Measurements from ENCODE around the gene PSMG2. TPM values are rescaled to one million over a fixed set of nuclear protein-coding genes. Genes with fewer than 3 reads are reported as not detected.

Gene PSMG2
- total and polyA plus RNA-seq, 10 of the 15 experiments (the other 5 are each of a cell fraction or from before 2014, with no cell fraction given) = 88.5 to 268 (median 116) TPM

DNA sequence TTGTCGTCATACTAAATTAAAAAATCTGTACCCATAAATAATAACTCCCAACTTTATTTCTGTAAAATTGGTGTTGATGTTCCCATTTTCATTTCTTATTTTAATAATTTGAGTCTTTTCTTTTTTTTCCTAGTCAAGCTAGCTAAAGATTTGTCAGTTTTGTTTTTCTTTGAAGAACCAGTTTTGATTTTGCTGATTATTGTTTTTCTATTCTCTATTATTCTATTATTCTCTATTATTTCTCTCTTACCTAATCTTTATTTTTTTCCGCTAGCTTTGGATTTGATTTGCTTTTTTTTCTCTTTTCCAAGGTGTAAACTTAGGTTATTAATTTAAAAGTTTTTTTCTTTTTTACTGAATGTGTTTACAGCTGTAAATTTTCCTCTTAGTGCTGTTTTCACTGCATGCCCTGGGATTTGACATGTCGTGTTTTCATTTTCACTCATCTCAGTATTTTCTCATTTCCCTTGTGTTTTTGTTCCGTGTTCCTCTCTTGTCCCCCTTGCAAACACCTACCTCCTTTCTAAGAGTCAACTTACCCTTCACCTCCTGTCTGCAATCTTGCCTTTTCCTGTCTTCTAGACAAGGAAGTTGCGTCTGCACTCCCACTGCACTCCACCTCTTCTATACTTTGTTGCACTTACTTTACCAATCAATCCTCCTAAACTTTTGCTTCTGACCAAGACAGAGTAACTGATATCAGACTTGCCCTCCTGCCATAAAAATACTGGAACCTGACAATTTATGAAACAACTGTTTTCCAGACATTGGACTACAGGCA, 18.8 kb downstream of the PSMG2 start:
- Histone ChIP-seq H3K4me3 (no peak overlapping the region), H2AFZ (ENCODE audit: control insufficient read depth, low read depth, low read length) (no peak overlapping the region), H3K9me3 (replicated peaks; ENCODE audit: control insufficient read depth, insufficient read depth, low read length) (no peaks in the 10 kb centered on the region), H3K4me2 (ENCODE audit: control insufficient read depth, insufficient read depth) (no peak overlapping the region), H4K20me1 (ENCODE audit: control insufficient read depth, insufficient read depth) (no peaks in the 10 kb centered on the region), H3K79me2 (ENCODE audit: control insufficient read depth, insufficient read depth, low read length) (no peaks in the 10 kb centered on the region), H3K27me3 (replicated peaks in 1 of 2; ENCODE audit: control insufficient read depth in 2 of 2, insufficient read depth in 2 of 2, low read length in 1 of 2) (no peaks in the 10 kb centered on the region), H3K9ac (ENCODE audit: control insufficient read depth, insufficient read depth, low read length) (no peak overlapping the region), H3K36me3 (ENCODE audit: control insufficient read depth in 2 of 2, insufficient read depth in 2 of 2, low read length in 1 of 2) (peaks cover 4 to 44% of the 10 kb centered on the region in 2 experiments), H3K4me1 (ENCODE audit: control insufficient read depth, insufficient read depth, low read length) (no peaks in the 10 kb centered on the region), H3K27ac (ENCODE audit: control insufficient read depth, insufficient read depth) (no peak overlapping the region; the same call in 1 of the 2 replicates)
- 51% methylated on average over 5 of the region's 5 CpGs for WGBS (ENCODE audit: insufficient coverage, insufficient replicate concordance, low lambda C conversion rate, missing lambda C conversion rate)
- CTCF ChIA-PET = interaction anchor here (1.1 to 6.0 kb wide), 5 partner anchors 16 to 213 kb away, joined by 3 to 70 read pairs (median 4); no protein-coding TSS in a partner anchor
- RAD21 ChIA-PET (ENCODE audit: unreplicated experiment) = interaction anchor here (1.4 to 1.5 kb wide), 2 partner anchors 213 kb away, joined by 3 to 5 read pairs; no protein-coding TSS in a partner anchor
- in situ Hi-C loops (cut with MboI) (no loop called here), intact Hi-C loops (cut with micrococcal nuclease; ENCODE audit: unreplicated experiment) (loop anchor here (10.0 kb wide), 1 partner anchor 433 kb away; no protein-coding TSS in a partner anchor)
- BruUV-seq (replicated peaks) = no TSS peak
- FAIRE-seq (no peak), DNase-seq (ENCODE audit: low read depth, low spot score) (no peak), ATAC-seq (no peak)
- POLR2A ChIA-PET = no interaction called here
- SMC1A ChIA-PET (ENCODE audit: uncharacterized antibody, unreplicated experiment) = interaction anchor here (1.2 to 1.6 kb wide), 2 partner anchors 170 to 213 kb away, joined by 4 read pairs; no protein-coding TSS in a partner anchor
- TF ChIP-seq, protein P1, sequence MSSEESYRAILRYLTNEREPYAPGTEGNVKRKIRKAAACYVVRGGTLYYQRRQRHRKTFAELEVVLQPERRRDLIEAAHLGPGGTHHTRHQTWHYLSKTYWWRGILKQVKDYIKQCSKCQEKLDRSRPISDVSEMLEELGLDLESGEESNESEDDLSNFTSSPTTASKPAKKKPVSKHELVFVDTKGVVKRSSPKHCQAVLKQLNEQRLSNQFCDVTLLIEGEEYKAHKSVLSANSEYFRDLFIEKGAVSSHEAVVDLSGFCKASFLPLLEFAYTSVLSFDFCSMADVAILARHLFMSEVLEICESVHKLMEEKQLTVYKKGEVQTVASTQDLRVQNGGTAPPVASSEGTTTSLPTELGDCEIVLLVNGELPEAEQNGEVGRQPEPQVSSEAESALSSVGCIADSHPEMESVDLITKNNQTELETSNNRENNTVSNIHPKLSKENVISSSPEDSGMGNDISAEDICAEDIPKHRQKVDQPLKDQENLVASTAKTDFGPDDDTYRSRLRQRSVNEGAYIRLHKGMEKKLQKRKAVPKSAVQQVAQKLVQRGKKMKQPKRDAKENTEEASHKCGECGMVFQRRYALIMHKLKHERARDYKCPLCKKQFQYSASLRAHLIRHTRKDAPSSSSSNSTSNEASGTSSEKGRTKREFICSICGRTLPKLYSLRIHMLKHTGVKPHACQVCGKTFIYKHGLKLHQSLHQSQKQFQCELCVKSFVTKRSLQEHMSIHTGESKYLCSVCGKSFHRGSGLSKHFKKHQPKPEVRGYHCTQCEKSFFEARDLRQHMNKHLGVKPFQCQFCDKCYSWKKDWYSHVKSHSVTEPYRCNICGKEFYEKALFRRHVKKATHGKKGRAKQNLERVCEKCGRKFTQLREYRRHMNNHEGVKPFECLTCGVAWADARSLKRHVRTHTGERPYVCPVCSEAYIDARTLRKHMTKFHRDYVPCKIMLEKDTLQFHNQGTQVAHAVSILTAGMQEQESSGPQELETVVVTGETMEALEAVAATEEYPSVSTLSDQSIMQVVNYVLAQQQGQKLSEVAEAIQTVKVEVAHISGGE (CRISPR knock-in tag; IDR thresholded peaks at IDR 0.05) = no peak
- TF ChIP-seq CBFB (IDR thresholded peaks at IDR 0.05; ENCODE audit: low read depth) (no peak), SIN3A (IDR thresholded peaks at IDR 0.05; ENCODE audit: low read depth, low read length) (no peak), NFYB (IDR thresholded peaks at IDR 0.05; ENCODE audit: insufficient read depth, low read depth, low read length) (no peak), SMC3 (IDR thresholded peaks at IDR 0.05; ENCODE audit: borderline replicate concordance, low read length) (no peak), POLR2AphosphoS5 (IDR thresholded peaks at IDR 0.05; ENCODE audit: low read length) (no peak), BMI1 (IDR thresholded peaks at IDR 0.05; ENCODE audit: borderline replicate concordance) (no peak), MYB (IDR thresholded peaks at IDR 0.05; ENCODE audit: borderline replicate concordance, low read depth, low read length) (no peak), NBN (IDR thresholded peaks at IDR 0.05) (no peak), TCF12 (IDR thresholded peaks at IDR 0.05; ENCODE audit: low read depth, low read length) (no peak)
- TF ChIP-seq, protein P2, sequence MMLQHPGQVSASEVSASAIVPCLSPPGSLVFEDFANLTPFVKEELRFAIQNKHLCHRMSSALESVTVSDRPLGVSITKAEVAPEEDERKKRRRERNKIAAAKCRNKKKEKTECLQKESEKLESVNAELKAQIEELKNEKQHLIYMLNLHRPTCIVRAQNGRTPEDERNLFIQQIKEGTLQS (IDR thresholded peaks at IDR 0.05; ENCODE audit: borderline replicate concordance, extremely low read depth, low read depth, low read length) = no peak
- TF ChIP-seq, protein P3, sequence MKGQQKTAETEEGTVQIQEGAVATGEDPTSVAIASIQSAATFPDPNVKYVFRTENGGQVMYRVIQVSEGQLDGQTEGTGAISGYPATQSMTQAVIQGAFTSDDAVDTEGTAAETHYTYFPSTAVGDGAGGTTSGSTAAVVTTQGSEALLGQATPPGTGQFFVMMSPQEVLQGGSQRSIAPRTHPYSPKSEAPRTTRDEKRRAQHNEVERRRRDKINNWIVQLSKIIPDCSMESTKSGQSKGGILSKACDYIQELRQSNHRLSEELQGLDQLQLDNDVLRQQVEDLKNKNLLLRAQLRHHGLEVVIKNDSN (IDR thresholded peaks at IDR 0.05; ENCODE audit: borderline replicate concordance, extremely low read length, insufficient read depth, low read depth, low read length) = no peak
- TF ChIP-seq, protein P4, sequence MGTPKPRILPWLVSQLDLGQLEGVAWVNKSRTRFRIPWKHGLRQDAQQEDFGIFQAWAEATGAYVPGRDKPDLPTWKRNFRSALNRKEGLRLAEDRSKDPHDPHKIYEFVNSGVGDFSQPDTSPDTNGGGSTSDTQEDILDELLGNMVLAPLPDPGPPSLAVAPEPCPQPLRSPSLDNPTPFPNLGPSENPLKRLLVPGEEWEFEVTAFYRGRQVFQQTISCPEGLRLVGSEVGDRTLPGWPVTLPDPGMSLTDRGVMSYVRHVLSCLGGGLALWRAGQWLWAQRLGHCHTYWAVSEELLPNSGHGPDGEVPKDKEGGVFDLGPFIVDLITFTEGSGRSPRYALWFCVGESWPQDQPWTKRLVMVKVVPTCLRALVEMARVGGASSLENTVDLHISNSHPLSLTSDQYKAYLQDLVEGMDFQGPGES (IDR thresholded peaks at IDR 0.05) = no peak
- TF ChIP-seq, protein P5, sequence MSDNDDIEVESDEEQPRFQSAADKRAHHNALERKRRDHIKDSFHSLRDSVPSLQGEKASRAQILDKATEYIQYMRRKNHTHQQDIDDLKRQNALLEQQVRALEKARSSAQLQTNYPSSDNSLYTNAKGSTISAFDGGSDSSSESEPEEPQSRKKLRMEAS (IDR thresholded peaks at IDR 0.05; ENCODE audit: low read depth, low read length) = no peak
- TF ChIP-seq, protein P6, sequence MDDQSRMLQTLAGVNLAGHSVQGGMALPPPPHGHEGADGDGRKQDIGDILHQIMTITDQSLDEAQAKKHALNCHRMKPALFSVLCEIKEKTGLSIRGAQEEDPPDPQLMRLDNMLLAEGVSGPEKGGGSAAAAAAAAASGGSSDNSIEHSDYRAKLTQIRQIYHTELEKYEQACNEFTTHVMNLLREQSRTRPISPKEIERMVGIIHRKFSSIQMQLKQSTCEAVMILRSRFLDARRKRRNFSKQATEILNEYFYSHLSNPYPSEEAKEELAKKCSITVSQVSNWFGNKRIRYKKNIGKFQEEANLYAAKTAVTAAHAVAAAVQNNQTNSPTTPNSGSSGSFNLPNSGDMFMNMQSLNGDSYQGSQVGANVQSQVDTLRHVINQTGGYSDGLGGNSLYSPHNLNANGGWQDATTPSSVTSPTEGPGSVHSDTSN (IDR thresholded peaks at IDR 0.05; ENCODE audit: insufficient replicate concordance, low read depth, low read length) = no peak
